ENCODE data around the gene MMD2.

The MMD2 gene

GRCh38 chr7:4911111-4911828, 47.7 kb downstream of the MMD2 start:
- Histone ChIP-seq H3K14ac (ENCODE audit: low read length) (no peak overlapping the region), H3K4me1 (ENCODE audit: control insufficient read depth in 2 of 2, insufficient read depth in 1 of 2, low read depth in 1 of 2, low read length in 2 of 2) (no peaks in the 10 kb centered on the region), H3K4me3 (ENCODE audit: low read length in 2 of 2) (no peak overlapping the region), H3K79me1 (ENCODE audit: low read depth, low read length) (no peaks in the 10 kb centered on the region), H3K9ac (ENCODE audit: low read depth, low read length, poor library complexity) (peak overlapping the region; percentile 30), H3K36me3 (replicated peaks in 1 of 2; ENCODE audit: control insufficient read depth in 2 of 2, insufficient read depth in 2 of 2, low read length in 2 of 2) (no peaks in the 10 kb centered on the region), H3K23ac (ENCODE audit: low read depth, low read length, poor library complexity) (no peak overlapping the region), H2BK12ac (ENCODE audit: low read length) (no peak overlapping the region), H3K4ac (ENCODE audit: low read length) (peak overlapping the region; percentile 23), H2BK15ac (ENCODE audit: low read length) (no peak overlapping the region), H3K18ac (ENCODE audit: low read length) (no peak overlapping the region), H3K27ac (replicated peaks; ENCODE audit: low read length) (no peak overlapping the region), H2AFZ (ENCODE audit: low read length) (no peak overlapping the region), H4K91ac (ENCODE audit: low read depth, low read length, poor library complexity) (no peak overlapping the region), H2AK5ac (ENCODE audit: low read depth, low read length) (no peak overlapping the region), H4K8ac (ENCODE audit: low read depth, low read length) (no peak overlapping the region), H3K27me3 (ENCODE audit: control insufficient read depth in 3 of 3, insufficient read depth in 3 of 3, low read depth in 1 of 3, low read length in 3 of 3) (no peaks in the 10 kb centered on the region), H2BK5ac (ENCODE audit: low read length) (no peak overlapping the region), H3K9me3 (replicated peaks in 1 of 2; ENCODE audit: control insufficient read depth in 2 of 2, insufficient read depth in 1 of 2, low read depth in 1 of 2, low read length in 2 of 2) (peaks cover 0 to 2% of the 10 kb centered on the region in 2 donors), H2BK120ac (ENCODE audit: low read depth, low read length) (no peak overlapping the region), H3K4me2 (ENCODE audit: insufficient read depth, low read length, poor library complexity, severe bottlenecking) (no peak overlapping the region)
- WGBS, 2 donors (ENCODE audit: extremely low coverage in 2 of 2, insufficient read length in 2 of 2, insufficient replicate concordance in 1 of 2), result no CpG with 5 or more reads among the region's 20 CpGs
- DNase-seq (ENCODE audit: low spot score), result no peak

- Histone ChIP-seq H3K36me3 (replicated peaks in 1 of 2; ENCODE audit: control insufficient read depth in 2 of 2, insufficient read depth in 2 of 2, low read length in 2 of 2) (no peaks in the 10 kb centered on the region), H3K27me3 (ENCODE audit: control insufficient read depth in 3 of 3, insufficient read depth in 3 of 3, low read depth in 1 of 3, low read length in 3 of 3) (peaks cover 0 to 6% (median 0%) of the 10 kb centered on the region in 3 experiments), H2BK15ac (ENCODE audit: low read length) (no peak overlapping the region), H3K4me3 (ENCODE audit: low read length in 2 of 2) (no peak overlapping the region), H3K27ac (replicated peaks; ENCODE audit: low read length) (no peak overlapping the region), H3K79me1 (ENCODE audit: low read depth, low read length) (no peaks in the 10 kb centered on the region), H3K9me3 (replicated peaks in 1 of 2; ENCODE audit: control insufficient read depth in 2 of 2, insufficient read depth in 1 of 2, low read depth in 1 of 2, low read length in 2 of 2) (peaks cover 0 to 2% of the 10 kb centered on the region in 2 donors), H2BK12ac (ENCODE audit: low read length) (no peak overlapping the region), H2AFZ (ENCODE audit: low read length) (no peak overlapping the region), H3K18ac (ENCODE audit: low read length) (no peak overlapping the region), H3K9ac (ENCODE audit: low read depth, low read length, poor library complexity) (peak overlapping the region; percentile 16), H3K4ac (ENCODE audit: low read length) (peak overlapping the region; percentile 25), H2BK5ac (ENCODE audit: low read length) (peak overlapping the region; percentile 57), H3K4me1 (ENCODE audit: control insufficient read depth in 2 of 2, insufficient read depth in 1 of 2, low read depth in 1 of 2, low read length in 2 of 2) (no peaks in the 10 kb centered on the region), H3K14ac (ENCODE audit: low read length) (peak overlapping the region; percentile 44), H3K23ac (ENCODE audit: low read depth, low read length, poor library complexity) (no peak overlapping the region), H3K4me2 (ENCODE audit: insufficient read depth, low read length, poor library complexity, severe bottlenecking) (no peak overlapping the region), H2BK120ac (ENCODE audit: low read depth, low read length) (no peak overlapping the region), H2AK5ac (ENCODE audit: low read depth, low read length) (no peak overlapping the region), H4K8ac (ENCODE audit: low read depth, low read length) (no peak overlapping the region), H4K91ac (ENCODE audit: low read depth, low read length, poor library complexity) (no peak overlapping the region)
- no CpG with 5 or more reads among the region's 1 CpG for WGBS, 2 donors (ENCODE audit: extremely low coverage in 2 of 2, insufficient read length in 2 of 2, insufficient replicate concordance in 1 of 2)
- no peak for DNase-seq (ENCODE audit: low spot score)
Measured at GRCh38 chr7:4906682-4907081, 52.3 kb downstream of the MMD2 start.

GRCh38 chr7:4905171-4905570, 53.8 kb downstream of the MMD2 start:
- H3K9ac ChIP-seq (ENCODE audit: low read depth, low read length, poor library complexity), result no peak overlapping the region
- no peak for DNase-seq (ENCODE audit: low spot score)
- no peaks in the 10 kb centered on the region for H3K36me3 ChIP-seq (replicated peaks in 1 of 2; ENCODE audit: control insufficient read depth in 2 of 2, insufficient read depth in 2 of 2, low read length in 2 of 2)
- H3K27me3 ChIP-seq (ENCODE audit: control insufficient read depth in 3 of 3, insufficient read depth in 3 of 3, low read depth in 1 of 3, low read length in 3 of 3), result peaks cover 0 to 6% (median 0%) of the 10 kb centered on the region in 3 experiments
- H2BK120ac ChIP-seq (ENCODE audit: low read depth, low read length), result no peak overlapping the region
- no peak overlapping the region for H3K27ac ChIP-seq (replicated peaks; ENCODE audit: low read length)
- no peak overlapping the region for H4K91ac ChIP-seq (ENCODE audit: low read depth, low read length, poor library complexity)
- peaks cover 0 to 2% of the 10 kb centered on the region in 2 donors for H3K9me3 ChIP-seq (replicated peaks in 1 of 2; ENCODE audit: control insufficient read depth in 2 of 2, insufficient read depth in 1 of 2, low read depth in 1 of 2, low read length in 2 of 2)
- H2BK12ac ChIP-seq (ENCODE audit: low read length), result no peak overlapping the region
- no peak overlapping the region for H3K4ac ChIP-seq (ENCODE audit: low read length)
- no peak overlapping the region for H3K4me3 ChIP-seq (ENCODE audit: low read length in 2 of 2)
- H2BK15ac ChIP-seq (ENCODE audit: low read length), result no peak overlapping the region
- no peak overlapping the region for H2AK5ac ChIP-seq (ENCODE audit: low read depth, low read length)
- H2AFZ ChIP-seq (ENCODE audit: low read length), result no peak overlapping the region
- WGBS, 2 donors (ENCODE audit: extremely low coverage in 2 of 2, insufficient read length in 2 of 2, insufficient replicate concordance in 1 of 2), result no CpG with 5 or more reads among the region's 1 CpG
- H3K4me1 ChIP-seq (ENCODE audit: control insufficient read depth in 2 of 2, insufficient read depth in 1 of 2, low read depth in 1 of 2, low read length in 2 of 2), result no peaks in the 10 kb centered on the region
- no peak overlapping the region for H3K14ac ChIP-seq (ENCODE audit: low read length)
- H2BK5ac ChIP-seq (ENCODE audit: low read length), result no peak overlapping the region
- H3K23ac ChIP-seq (ENCODE audit: low read depth, low read length, poor library complexity), result no peak overlapping the region
- no peaks in the 10 kb centered on the region for H3K79me1 ChIP-seq (ENCODE audit: low read depth, low read length)
- no peak overlapping the region for H4K8ac ChIP-seq (ENCODE audit: low read depth, low read length)
- no peak overlapping the region for H3K4me2 ChIP-seq (ENCODE audit: insufficient read depth, low read length, poor library complexity, severe bottlenecking)
- no peak overlapping the region for H3K18ac ChIP-seq (ENCODE audit: low read length)

DNA sequence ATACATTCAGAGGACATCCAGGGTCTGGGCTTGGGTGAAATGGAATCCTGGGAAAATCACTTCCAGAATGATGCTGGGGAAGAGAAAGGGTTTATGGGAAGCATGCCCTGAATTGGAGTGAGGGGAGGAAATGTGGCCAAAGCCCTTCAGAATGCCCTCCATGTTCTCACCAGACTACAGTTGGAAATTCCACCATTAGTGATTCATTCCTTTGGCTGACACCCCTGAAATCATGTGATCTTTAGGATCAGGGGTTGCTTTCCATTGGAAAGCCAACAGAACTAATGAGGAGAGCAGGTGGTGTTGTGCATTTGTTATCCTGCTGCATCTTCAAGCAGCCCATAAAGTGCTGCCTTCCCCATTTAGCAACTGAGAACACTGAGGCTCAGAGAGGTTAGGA, 54.6 kb downstream of the MMD2 start:
- H2BK15ac ChIP-seq (ENCODE audit: low read length), result no peak overlapping the region
- H3K9ac ChIP-seq (ENCODE audit: low read depth, low read length, poor library complexity), result no peak overlapping the region
- H3K4me2 ChIP-seq (ENCODE audit: insufficient read depth, low read length, poor library complexity, severe bottlenecking), result no peak overlapping the region

More for the DNA sequence above, 54.6 kb downstream of the MMD2 start:
- DNase-seq (ENCODE audit: low spot score), result no peak
- no peak overlapping the region for H2BK120ac ChIP-seq (ENCODE audit: low read depth, low read length)
- H3K27ac ChIP-seq (replicated peaks; ENCODE audit: low read length), result no peak overlapping the region
- no peak overlapping the region for H4K8ac ChIP-seq (ENCODE audit: low read depth, low read length)
- no peak overlapping the region for H2AFZ ChIP-seq (ENCODE audit: low read length)
- no peak overlapping the region for H3K18ac ChIP-seq (ENCODE audit: low read length)
- peaks cover 0 to 6% (median 0%) of the 10 kb centered on the region in 3 experiments for H3K27me3 ChIP-seq (ENCODE audit: control insufficient read depth in 3 of 3, insufficient read depth in 3 of 3, low read depth in 1 of 3, low read length in 3 of 3)
- peaks cover 0 to 2% of the 10 kb centered on the region in 2 donors for H3K9me3 ChIP-seq (replicated peaks in 1 of 2; ENCODE audit: control insufficient read depth in 2 of 2, insufficient read depth in 1 of 2, low read depth in 1 of 2, low read length in 2 of 2)
- H3K4me1 ChIP-seq (ENCODE audit: control insufficient read depth in 2 of 2, insufficient read depth in 1 of 2, low read depth in 1 of 2, low read length in 2 of 2), result no peaks in the 10 kb centered on the region
- no peak overlapping the region for H4K91ac ChIP-seq (ENCODE audit: low read depth, low read length, poor library complexity)
- H2BK5ac ChIP-seq (ENCODE audit: low read length), result no peak overlapping the region
- H3K23ac ChIP-seq (ENCODE audit: low read depth, low read length, poor library complexity), result no peak overlapping the region
- no peak overlapping the region for H2BK12ac ChIP-seq (ENCODE audit: low read length)
- no peak overlapping the region for H3K4me3 ChIP-seq (ENCODE audit: low read length in 2 of 2)
- no peak overlapping the region for H3K14ac ChIP-seq (ENCODE audit: low read length)
- H3K36me3 ChIP-seq (replicated peaks in 1 of 2; ENCODE audit: control insufficient read depth in 2 of 2, insufficient read depth in 2 of 2, low read length in 2 of 2), result no peaks in the 10 kb centered on the region
- H2AK5ac ChIP-seq (ENCODE audit: low read depth, low read length), result no peak overlapping the region
- H3K79me1 ChIP-seq (ENCODE audit: low read depth, low read length), result no peaks in the 10 kb centered on the region
- H3K4ac ChIP-seq (ENCODE audit: low read length), result no peak overlapping the region
